ENCODE measurements around the gene VWA2. TPM values are rescaled to one million over a fixed set of nuclear protein-coding genes. Genes with fewer than 3 reads are reported as not detected.

VWA2 gene
- total RNA-seq, 1 donor from 2014 or later, result not detected

DNA sequence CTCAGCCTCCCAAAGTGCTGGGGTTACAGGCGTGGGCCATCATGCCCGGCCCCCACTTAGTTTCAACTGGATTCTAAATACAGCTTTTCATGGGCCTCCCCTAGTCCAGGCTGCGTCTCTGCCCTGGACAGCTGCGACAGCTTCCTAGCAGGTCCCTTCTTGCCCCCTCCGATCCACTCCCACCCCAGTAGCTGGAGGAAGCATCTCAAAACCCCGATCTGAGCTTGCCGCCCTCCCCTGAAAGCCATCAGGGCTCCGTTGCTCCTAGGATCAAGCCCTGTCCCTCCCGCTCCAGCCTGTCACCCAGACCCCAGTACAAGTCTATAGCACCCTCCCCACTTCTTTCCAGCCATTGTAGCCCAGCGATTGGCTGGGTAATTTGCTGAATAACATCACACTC lies 64.5 kb downstream of the VWA2 start:
- peaks cover 0 to 21% of the 10 kb centered on the region in 2 donors for H3K36me3 ChIP-seq
- TF ChIP-seq, protein P1, sequence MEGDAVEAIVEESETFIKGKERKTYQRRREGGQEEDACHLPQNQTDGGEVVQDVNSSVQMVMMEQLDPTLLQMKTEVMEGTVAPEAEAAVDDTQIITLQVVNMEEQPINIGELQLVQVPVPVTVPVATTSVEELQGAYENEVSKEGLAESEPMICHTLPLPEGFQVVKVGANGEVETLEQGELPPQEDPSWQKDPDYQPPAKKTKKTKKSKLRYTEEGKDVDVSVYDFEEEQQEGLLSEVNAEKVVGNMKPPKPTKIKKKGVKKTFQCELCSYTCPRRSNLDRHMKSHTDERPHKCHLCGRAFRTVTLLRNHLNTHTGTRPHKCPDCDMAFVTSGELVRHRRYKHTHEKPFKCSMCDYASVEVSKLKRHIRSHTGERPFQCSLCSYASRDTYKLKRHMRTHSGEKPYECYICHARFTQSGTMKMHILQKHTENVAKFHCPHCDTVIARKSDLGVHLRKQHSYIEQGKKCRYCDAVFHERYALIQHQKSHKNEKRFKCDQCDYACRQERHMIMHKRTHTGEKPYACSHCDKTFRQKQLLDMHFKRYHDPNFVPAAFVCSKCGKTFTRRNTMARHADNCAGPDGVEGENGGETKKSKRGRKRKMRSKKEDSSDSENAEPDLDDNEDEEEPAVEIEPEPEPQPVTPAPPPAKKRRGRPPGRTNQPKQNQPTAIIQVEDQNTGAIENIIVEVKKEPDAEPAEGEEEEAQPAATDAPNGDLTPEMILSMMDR (IDR thresholded peaks at IDR 0.05), result no peak
- H3K4me1 ChIP-seq, result peaks cover 0 to 26% of the 10 kb centered on the region in 2 donors

DNA sequence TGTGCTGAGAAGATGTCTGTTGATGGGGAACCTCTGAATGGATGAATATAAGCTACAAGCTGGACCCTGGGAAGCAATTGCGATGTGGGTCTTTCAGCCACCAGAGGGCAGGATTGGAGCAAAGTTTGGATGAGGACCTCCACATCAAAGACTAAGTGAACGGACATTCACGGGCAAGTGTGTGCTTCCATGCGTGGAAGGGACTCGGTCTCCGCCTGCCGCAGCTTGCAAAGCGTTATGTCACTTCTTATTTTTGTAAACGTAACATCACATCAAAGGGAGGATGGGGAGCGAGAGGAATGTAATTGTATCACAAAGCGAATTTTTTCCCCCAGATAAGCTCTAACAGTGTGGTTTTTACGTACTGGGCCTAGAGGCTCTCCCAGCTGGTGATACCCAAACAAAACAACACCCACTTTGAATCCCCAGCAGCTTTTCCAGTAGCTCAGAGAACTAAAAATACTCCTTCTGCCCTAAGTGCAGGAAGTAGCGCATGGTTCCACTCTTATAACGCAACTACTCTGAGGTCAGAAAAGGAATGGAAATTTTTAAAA lies 65.0 kb downstream of the VWA2 start:
- Histone ChIP-seq H3K27ac (peak overlapping the region; percentile 47 to 66), H3K9me3 (no peaks in the 10 kb centered on the region), H3K4me3 (peak overlapping the region; percentile 42 to 52), H3K4me1 (peaks cover 0 to 29% of the 10 kb centered on the region in 2 donors), H3K36me3 (peaks cover 0 to 16% of the 10 kb centered on the region in 2 donors), H3K27me3 (no peaks in the 10 kb centered on the region)
- TF ChIP-seq, protein P1 (IDR thresholded peaks at IDR 0.05), result peak; percentile 79 to 81 (median 81)
- DNase-seq (ENCODE audit: low spot score in 2 of 2), result peak; percentile 36 to 91
- intact Hi-C loops (cut with DNase I), result loop anchor here (1.0 to 5.0 kb wide), 5 partner anchors 29 to 248 kb away; no protein-coding TSS in a partner anchor

More for the DNA sequence above, 64.5 kb downstream of the VWA2 start:
- Histone ChIP-seq H3K27me3 (no peaks in the 10 kb centered on the region), H3K4me3 (no peak overlapping the region), H3K27ac (peak overlapping the region; percentile 47 to 66), H3K9me3 (no peaks in the 10 kb centered on the region)
- intact Hi-C loops (cut with DNase I), result loop anchor here (5.0 kb wide), 2 partner anchors 154 to 249 kb away; no protein-coding TSS in a partner anchor
- no peak for DNase-seq (ENCODE audit: low spot score in 2 of 2)

DNA sequence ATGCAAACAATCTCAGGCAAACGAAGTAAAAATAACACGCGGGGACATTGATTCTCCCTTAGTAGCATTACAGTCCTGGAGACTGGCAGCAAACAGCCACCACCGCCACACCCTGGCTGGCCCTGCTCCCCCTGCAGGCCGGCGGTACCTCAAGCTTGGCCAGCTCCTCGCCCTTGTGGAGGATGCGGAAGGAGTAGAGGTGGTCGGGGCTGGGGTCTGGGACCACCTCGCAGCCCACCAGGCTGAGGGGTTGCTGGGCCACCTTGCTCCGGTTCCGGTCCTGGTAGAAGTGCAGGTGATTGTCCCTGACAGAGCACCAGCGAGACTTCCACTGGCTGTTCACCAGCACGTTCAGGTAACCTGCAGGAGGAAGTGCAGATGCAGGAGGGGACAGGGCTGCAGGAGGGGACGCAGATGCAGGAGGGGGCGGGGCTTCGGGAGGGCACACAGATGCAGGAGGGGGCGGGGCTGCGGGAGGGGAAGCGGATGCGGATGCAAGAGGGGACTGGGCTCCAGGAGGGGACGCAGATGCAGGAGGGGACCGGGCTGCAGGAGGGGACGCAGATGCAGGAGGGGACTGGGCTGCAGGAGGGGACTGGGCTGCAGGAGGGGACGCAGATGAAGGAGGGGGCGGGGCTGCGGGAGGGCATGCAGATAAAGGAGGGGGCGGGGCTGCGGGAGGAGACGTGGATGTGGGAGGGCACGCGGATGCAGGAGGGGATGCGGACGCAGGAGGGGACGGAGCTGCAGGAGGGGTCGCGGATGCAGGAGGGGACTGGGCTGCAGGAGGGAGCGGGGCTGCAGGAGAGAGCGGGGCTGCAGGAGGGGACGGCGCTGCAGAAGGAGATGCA lies 65.7 kb downstream of the VWA2 start:
- peak overlapping the region; percentile 47 to 66 for H3K27ac ChIP-seq
- H3K4me3 ChIP-seq, result peak overlapping the region; percentile 42 to 52
- no peaks in the 10 kb centered on the region for H3K9me3 ChIP-seq
- intact Hi-C loops (cut with DNase I), result loop anchor here (1.0 to 5.0 kb wide), 5 partner anchors 28 to 248 kb away; no protein-coding TSS in a partner anchor
- DNase-seq (ENCODE audit: low spot score in 2 of 2), result no peak
- TF ChIP-seq, protein P1 (IDR thresholded peaks at IDR 0.05), result peak; percentile 31 to 55 (median 40)
- H3K36me3 ChIP-seq, result peaks cover 0 to 11% of the 10 kb centered on the region in 2 donors
- peaks cover 0 to 29% of the 10 kb centered on the region in 2 donors for H3K4me1 ChIP-seq
- H3K27me3 ChIP-seq, result no peaks in the 10 kb centered on the region

DNA sequence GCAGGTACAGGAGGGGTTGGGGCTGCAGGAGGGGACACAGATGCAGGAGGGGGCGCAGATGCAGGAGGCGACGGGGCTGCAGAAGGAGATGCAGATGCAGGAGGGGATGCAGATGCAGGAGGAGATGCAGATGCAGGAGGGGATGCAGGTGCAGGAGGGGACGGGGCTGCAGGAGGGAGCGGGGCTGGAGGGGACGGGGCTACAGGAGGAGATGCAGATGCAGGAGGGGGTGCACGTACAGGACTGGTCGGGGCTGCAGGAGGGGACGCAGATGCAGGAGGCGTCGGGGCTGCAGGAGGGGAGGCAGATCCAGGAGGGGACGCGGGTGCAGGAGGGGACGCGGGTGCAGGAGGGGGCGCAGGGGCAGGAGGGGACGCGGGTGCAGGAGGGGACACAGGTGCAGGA lies 66.5 kb downstream of the VWA2 start:
- Histone ChIP-seq H3K4me3 (no peak overlapping the region), H3K36me3 (peaks cover 0 to 4% of the 10 kb centered on the region in 2 donors), H3K27me3 (no peaks in the 10 kb centered on the region), H3K27ac (no peak overlapping the region), H3K9me3 (no peaks in the 10 kb centered on the region), H3K4me1 (peaks cover 0 to 29% of the 10 kb centered on the region in 2 donors)
- intact Hi-C loops (cut with DNase I), result loop anchor here (2.0 kb wide), 2 partner anchors 27 to 97 kb away; no protein-coding TSS in a partner anchor
- no peak for DNase-seq (ENCODE audit: low spot score in 2 of 2)
- TF ChIP-seq, protein P1 (IDR thresholded peaks at IDR 0.05), result no peak

DNA sequence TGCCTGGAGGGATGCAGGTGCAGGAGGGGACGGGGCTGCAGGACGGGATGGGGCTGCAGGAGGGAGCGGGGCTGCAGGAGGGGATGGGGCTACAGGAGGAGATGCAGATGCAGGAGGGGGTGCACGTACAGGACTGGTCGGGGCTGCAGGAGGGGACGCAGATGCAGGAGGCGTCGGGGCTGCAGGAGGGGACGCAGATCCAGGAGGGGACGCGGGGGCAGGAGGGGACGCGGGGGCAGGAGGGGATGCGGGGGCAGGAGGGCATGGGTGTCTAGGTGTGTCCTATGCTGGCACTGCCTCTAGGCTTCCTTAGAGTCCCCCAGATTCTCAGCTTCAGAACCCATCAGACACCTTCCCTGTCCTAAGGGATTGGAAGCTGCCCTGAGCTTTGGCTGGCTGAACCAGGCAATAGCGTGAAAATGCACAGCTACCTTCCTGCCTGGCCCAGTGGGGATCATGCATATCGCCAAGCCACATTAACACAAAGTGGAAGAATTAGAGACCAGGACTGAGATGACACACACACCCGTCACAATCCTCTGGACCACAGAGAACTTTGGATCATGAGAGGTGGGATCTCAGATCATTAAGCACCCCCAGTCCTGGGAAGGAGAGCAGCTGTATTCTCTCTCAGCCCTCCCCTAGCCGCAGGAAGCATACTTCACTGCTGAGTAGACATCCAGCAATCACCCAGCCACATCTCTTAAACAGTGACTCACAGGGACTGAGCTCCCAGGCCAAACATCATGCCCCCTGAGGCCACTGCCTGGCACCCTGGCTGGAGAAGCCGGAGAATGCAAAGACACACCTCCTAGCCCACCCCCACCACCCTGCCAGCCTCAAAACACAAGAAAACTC lies 67.3 kb downstream of the VWA2 start:
- intact Hi-C loops (cut with DNase I), result no loop called here
- DNase-seq (ENCODE audit: low spot score in 2 of 2), result no peak
- Histone ChIP-seq H3K36me3 (no peaks in the 10 kb centered on the region), H3K27me3 (no peaks in the 10 kb centered on the region), H3K27ac (no peak overlapping the region), H3K4me3 (no peak overlapping the region), H3K4me1 (peaks cover 0 to 29% of the 10 kb centered on the region in 2 donors), H3K9me3 (no peaks in the 10 kb centered on the region)
- TF ChIP-seq, protein P1 (IDR thresholded peaks at IDR 0.05), result no peak
